SK-N-SH treated with all-trans-retinoic acid at 6 μM for 48 hours (cell line): ENCODE measurements around the gene HSPA1B.

Source experiments
- ARNTL ChIP-seq: fragments of 450-650 bp; formaldehyde crosslinking; IDR thresholded peaks from 2 replicates; pipeline ENCODE4 v1.5.0; 2020; ENCODE audit warnings: low read depth, mild to moderate bottlenecking, moderate library complexity, borderline replicate concordance
- ISL1 ChIP-seq: fragments of 250-450 bp; sonication (Bioruptor Pico); IDR thresholded peaks from 2 replicates; pipeline ENCODE4 v2.1.2; 2022; ENCODE audit warnings: mild to moderate bottlenecking, moderate library complexity
- OSR1 ChIP-seq: fragments of 250-450 bp; sonication (Bioruptor Pico); IDR thresholded peaks from 2 replicates; pipeline ENCODE4 v1.8.0; 2022; ENCODE audit warnings: moderate library complexity, mild to moderate bottlenecking, inconsistent platforms
- SNAI2 ChIP-seq: fragments of 250-450 bp; sonication (Bioruptor Pico); IDR thresholded peaks from 2 replicates; pipeline ENCODE4 v1.5.0; 2020; ENCODE audit warnings: mild to moderate bottlenecking, moderate library complexity
- ZFP3 ChIP-seq: fragments of 250-450 bp; sonication (Bioruptor Pico); IDR thresholded peaks from 2 replicates; pipeline ENCODE4 v1.5.0; 2020; ENCODE audit warnings: mild to moderate bottlenecking, moderate library complexity
- ZNF565 ChIP-seq: fragments of 450-650 bp; formaldehyde crosslinking; conservative IDR thresholded peaks from 2 replicates; pipeline ENCODE4 v1.5.0; 2020; ENCODE audit warnings: low read depth, mild to moderate bottlenecking, moderate library complexity
- ZNF8 ChIP-seq: fragments of 450-650 bp; formaldehyde crosslinking; IDR thresholded peaks from 2 replicates; pipeline ENCODE4 v1.5.0; 2020; ENCODE audit warnings: mild to moderate bottlenecking, moderate library complexity
- TF ChIP-seq, protein P1 (sequence below): fragments of 250-450 bp; sonication (Bioruptor Pico); IDR thresholded peaks from 2 replicates; pipeline ENCODE4 v1.5.1; 2020; ENCODE audit warnings: low read depth, mild to moderate bottlenecking, moderate library complexity

DNA sequence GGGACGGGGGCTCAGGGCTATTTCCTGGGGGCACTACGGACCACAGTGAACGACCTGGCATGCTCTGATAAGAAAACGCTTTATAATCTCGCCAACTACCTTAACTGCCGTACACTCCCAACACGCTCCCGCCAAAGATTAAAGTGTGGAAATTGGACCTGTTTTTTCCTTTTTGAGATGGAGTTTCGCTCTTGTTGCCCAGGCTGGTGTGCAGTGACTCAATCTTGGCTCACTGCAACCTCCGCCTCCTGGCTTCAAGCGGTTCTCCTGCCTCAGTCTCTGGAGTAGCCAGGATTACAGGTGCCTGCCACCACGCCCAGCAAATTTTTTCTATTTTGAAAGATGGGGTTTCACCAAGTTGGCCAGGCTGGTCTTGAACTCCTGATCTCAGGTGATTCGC, 51.6 kb downstream of the HSPA1B start:
- no peak for TF ChIP-seq SNAI2 (CRISPR knock-in tag)
- TF ChIP-seq ARNTL (CRISPR knock-in tag), result no peak
- no peak for TF ChIP-seq OSR1 (CRISPR knock-in tag)
- TF ChIP-seq ZFP3, result no peak
- TF ChIP-seq, protein P1, sequence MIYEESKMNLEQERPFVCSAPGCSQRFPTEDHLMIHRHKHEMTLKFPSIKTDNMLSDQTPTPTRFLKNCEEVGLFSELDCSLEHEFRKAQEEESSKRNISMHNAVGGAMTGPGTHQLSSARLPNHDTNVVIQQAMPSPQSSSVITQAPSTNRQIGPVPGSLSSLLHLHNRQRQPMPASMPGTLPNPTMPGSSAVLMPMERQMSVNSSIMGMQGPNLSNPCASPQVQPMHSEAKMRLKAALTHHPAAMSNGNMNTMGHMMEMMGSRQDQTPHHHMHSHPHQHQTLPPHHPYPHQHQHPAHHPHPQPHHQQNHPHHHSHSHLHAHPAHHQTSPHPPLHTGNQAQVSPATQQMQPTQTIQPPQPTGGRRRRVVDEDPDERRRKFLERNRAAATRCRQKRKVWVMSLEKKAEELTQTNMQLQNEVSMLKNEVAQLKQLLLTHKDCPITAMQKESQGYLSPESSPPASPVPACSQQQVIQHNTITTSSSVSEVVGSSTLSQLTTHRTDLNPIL (CRISPR knock-in tag), result no peak
- no peak for TF ChIP-seq ISL1 (CRISPR knock-in tag)
- no peak for TF ChIP-seq ZNF565 (CRISPR knock-in tag)
- TF ChIP-seq ZNF8 (CRISPR knock-in tag), result no peak
